H1 (cell line): ENCODE measurements around the gene EHBP1. TPM values are rescaled to one million over a fixed set of nuclear protein-coding genes. Genes with fewer than 3 reads are reported as not detected.

ENCODE experiments used
- CTCF ChIA-PET: fragments of 300-600 bp; sonication (Branson Sonifier 250); formaldehyde crosslinking; loops from one replicate; lab custom pipeline; 2021; ENCODE audit not compliant: partially characterized antibody; lab: Charles Lee
- POLR2A ChIA-PET: fragments of 300-600 bp; sonication (Branson Sonifier 250); formaldehyde crosslinking; loops from one replicate; lab custom pipeline; 2021; ENCODE audit warnings: inconsistent platforms; ENCODE audit not compliant: partially characterized antibody; lab: Charles Lee
- DNase-seq, 2 experiments: peaks; one replicate each; pipeline versions ENCODE4 v3.0.0 to v3.0.0-alpha.2; 2010 to 2022; ENCODE audit warnings: low spot score in 2 of 2, low read depth in 1 of 2, mixed read lengths in 1 of 2
- FAIRE-seq: peaks from 2 replicates; lab custom pipeline; 2011; peaks lifted over from hg19 to GRCh38; lab: Jason Lieb, UNC
- H2AFZ ChIP-seq: 2 replicates; pipeline ENCODE4 v1.8.1; 2012; ENCODE audit warnings: low read length, inconsistent platforms
- H2AK5ac ChIP-seq: 2 replicates; pipeline ENCODE4 v1.6.1; 2013; ENCODE audit warnings: low read depth, low read length
- H2BK120ac ChIP-seq: replicated peaks from 2 replicates; pipeline ENCODE3; 2013; ENCODE audit warnings: low read depth, low read length, inconsistent platforms
- H2BK12ac ChIP-seq: 2 replicates; pipeline ENCODE4 v1.6.1; 2013; ENCODE audit warnings: low read depth, low read length
- H2BK15ac ChIP-seq: 2 replicates; pipeline ENCODE4 v1.6.1; 2013; ENCODE audit warnings: low read length
- H2BK20ac ChIP-seq: 2 replicates; pipeline ENCODE4 v1.6.1; 2013; ENCODE audit warnings: low read length
- H2BK5ac ChIP-seq: 2 replicates; pipeline ENCODE4 v1.6.1; 2013; ENCODE audit warnings: low read depth, low read length
- H3K14ac ChIP-seq: 2 replicates; pipeline ENCODE4 v1.6.1; 2013; ENCODE audit warnings: inconsistent platforms; ENCODE audit not compliant: insufficient read length
- H3K18ac ChIP-seq: 2 replicates; pipeline ENCODE4 v1.6.1; 2013; ENCODE audit warnings: low read length; ENCODE audit errors: extremely low read depth
- H3K23ac ChIP-seq: 2 replicates; pipeline ENCODE4 v1.6.1; 2013; ENCODE audit warnings: inconsistent platforms; ENCODE audit not compliant: insufficient read length
- H3K23me2 ChIP-seq: 2 replicates; pipeline ENCODE4 v1.6.1; 2013; ENCODE audit warnings: low read depth, low read length
- H3K27ac ChIP-seq: 2 replicates; pipeline ENCODE4 v1.6.1; 2011; ENCODE audit warnings: low read depth, low read length, inconsistent platforms
- H3K27me3 ChIP-seq, 4 experiments: replicated peaks in 1 of 4; 1 replicate in 1 of 4; 2 replicates in 3 of 4; pipeline versions ENCODE4 v1.6.1 to v1.8.1; 2011 to 2013; ENCODE audit warnings: low read length in 3 of 4, mild to moderate bottlenecking in 3 of 4, inconsistent platforms in 2 of 4, mixed read lengths in 2 of 4, moderate library complexity in 1 of 4; ENCODE audit not compliant: control insufficient read depth in 3 of 4, insufficient read depth in 3 of 4; ENCODE audit errors: extremely low read depth in 1 of 4
- H3K36me3 ChIP-seq, 4 experiments: 2 replicates each; pipeline versions ENCODE4 v1.6.1 to v1.8.1; 2011 to 2013; ENCODE audit warnings: mild to moderate bottlenecking in 4 of 4, low read length in 3 of 4, moderate library complexity in 2 of 4, control low read depth in 1 of 4, inconsistent platforms in 1 of 4; ENCODE audit not compliant: insufficient read depth in 4 of 4, control insufficient read depth in 2 of 4
- H3K4ac ChIP-seq: replicated peaks from 2 replicates; pipeline ENCODE3; 2013; ENCODE audit warnings: low read length, low read depth, mixed read lengths, inconsistent platforms; ENCODE audit not compliant: insufficient read length
- H3K4me1 ChIP-seq, 4 experiments: replicated peaks in 1 of 4; 1 replicate in 1 of 4; 2 replicates in 3 of 4; pipeline versions ENCODE4 v1.6.1 to v1.8.1; 2011 to 2013; ENCODE audit warnings: low read length in 3 of 4, inconsistent platforms in 2 of 4, mixed read lengths in 1 of 4; ENCODE audit not compliant: insufficient read depth in 4 of 4, control insufficient read depth in 3 of 4
- H3K4me2 ChIP-seq, 2 experiments: 2 replicates each; pipeline versions ENCODE4 v1.6.1 to v1.8.1; 2011 to 2013; ENCODE audit warnings: low read depth in 2 of 2, low read length in 2 of 2, control low read depth in 1 of 2, inconsistent platforms in 1 of 2, mild to moderate bottlenecking in 1 of 2; ENCODE audit not compliant: insufficient read depth in 1 of 2
- H3K4me3 ChIP-seq, 4 experiments: fragments of 200-600, 300-600 bp in 1 of 4; sonication (generic), shearing (Covaris generic), sonication (Bioruptor Twin) in 1 of 4; 2 replicates each; pipeline versions ENCODE4 v1.5.1 to v1.8.1; 2011 to 2016; ENCODE audit warnings: low read length in 4 of 4, low read depth in 3 of 4, control low read depth in 2 of 4, inconsistent platforms in 2 of 4, mild to moderate bottlenecking in 2 of 4, mixed read lengths in 1 of 4, moderate library complexity in 1 of 4; ENCODE audit not compliant: insufficient read depth in 2 of 4; ENCODE audit errors: extremely low read depth in 1 of 4
- H3K56ac ChIP-seq: replicated peaks from 2 replicates; pipeline ENCODE3; 2013; ENCODE audit warnings: low read depth, mild to moderate bottlenecking, mixed read lengths, low read length, inconsistent platforms; ENCODE audit not compliant: insufficient read length
- H3K79me1 ChIP-seq: 2 replicates; pipeline ENCODE4 v1.6.1; 2013; ENCODE audit warnings: low read depth, low read length, control low read depth
- H3K79me2 ChIP-seq, 2 experiments: 2 replicates each; pipeline versions ENCODE4 v1.6.1 to v1.8.1; 2012 to 2013; ENCODE audit warnings: low read length in 2 of 2, mild to moderate bottlenecking in 2 of 2, inconsistent platforms in 1 of 2; ENCODE audit not compliant: insufficient read depth in 2 of 2, control insufficient read depth in 1 of 2
- H3K9ac ChIP-seq, 4 experiments: replicated peaks in 1 of 4; 1 replicate in 1 of 4; 2 replicates in 3 of 4; pipeline versions ENCODE4 v1.6.1 to v1.8.1; 2011 to 2013; ENCODE audit warnings: low read depth in 3 of 4, low read length in 3 of 4, control low read depth in 2 of 4, mild to moderate bottlenecking in 2 of 4, moderate library complexity in 2 of 4, inconsistent platforms in 1 of 4; ENCODE audit errors: extremely low read depth in 1 of 4
- H3K9me3 ChIP-seq, 2 experiments: 2 replicates each; pipeline versions ENCODE4 v1.6.1 to v1.8.1; 2012 to 2013; ENCODE audit warnings: mild to moderate bottlenecking in 2 of 2, moderate library complexity in 2 of 2, control low read depth in 1 of 2, inconsistent platforms in 1 of 2, low read depth in 1 of 2, low read length in 1 of 2, mixed read lengths in 1 of 2; ENCODE audit not compliant: insufficient read depth in 2 of 2
- H4K20me1 ChIP-seq, 2 experiments: replicated peaks in 1 of 2; 2 replicates each; pipeline versions ENCODE3 to v1.8.1; 2011 to 2013; ENCODE audit warnings: inconsistent platforms in 2 of 2, low read length in 2 of 2, mild to moderate bottlenecking in 1 of 2; ENCODE audit not compliant: insufficient read depth in 2 of 2, control insufficient read depth in 1 of 2
- H4K5ac ChIP-seq: 2 replicates; pipeline ENCODE4 v1.6.1; 2013; ENCODE audit warnings: low read length, low read depth, mixed read lengths, inconsistent platforms; ENCODE audit not compliant: insufficient read length
- H4K8ac ChIP-seq: 2 replicates; pipeline ENCODE4 v1.8.0; 2013; ENCODE audit warnings: mild to moderate bottlenecking, moderate library complexity, low read length, inconsistent platforms; ENCODE audit not compliant: insufficient read depth; ENCODE audit errors: extremely low read depth
- H4K91ac ChIP-seq: replicated peaks from 2 replicates; pipeline ENCODE3; 2013; ENCODE audit warnings: low read length, mixed read lengths, inconsistent platforms; ENCODE audit not compliant: insufficient read length
- CHD2 ChIP-seq: IDR thresholded peaks from 2 replicates; pipeline ENCODE4 v1.6.1; 2012; ENCODE audit warnings: low read length, improper control_type of control experiment
- EP300 ChIP-seq, 2 experiments: IDR thresholded peaks; 1 replicate in 1 of 2; 2 replicates in 1 of 2; pipeline ENCODE4 v1.6.1; 2011 to 2012; ENCODE audit warnings: low read depth in 2 of 2, low read length in 2 of 2, mild to moderate bottlenecking in 2 of 2, borderline replicate concordance in 1 of 2, inconsistent platforms in 1 of 2, moderate library complexity in 1 of 2
- HDAC6 ChIP-seq: IDR thresholded peaks from one replicate; pipeline ENCODE4 v1.7.1; 2012; ENCODE audit warnings: low read depth, mild to moderate bottlenecking, inconsistent platforms, low read length, moderate library complexity
- POLR2A ChIP-seq, 2 experiments: IDR thresholded peaks; 1 replicate in 1 of 2; 2 replicates in 1 of 2; pipeline ENCODE4 v1.6.1; 2011; ENCODE audit warnings: low read depth in 2 of 2, low read length in 2 of 2, mild to moderate bottlenecking in 2 of 2; ENCODE audit errors: control extremely low read depth in 1 of 2
- RAD21 ChIP-seq, 2 experiments: IDR thresholded peaks in 1 of 2; conservative IDR thresholded peaks in 1 of 2; 2 replicates each; pipeline ENCODE4 v1.6.1; 2011; ENCODE audit warnings: low read depth in 2 of 2, low read length in 2 of 2, improper control_type of control experiment in 1 of 2, inconsistent platforms in 1 of 2, mild to moderate bottlenecking in 1 of 2, moderate library complexity in 1 of 2
- SIX5 ChIP-seq: IDR thresholded peaks from 2 replicates; pipeline ENCODE4 v1.6.1; 2011; ENCODE audit warnings: mild to moderate bottlenecking, low read depth, low read length
- SRF ChIP-seq: IDR thresholded peaks from 2 replicates; pipeline ENCODE4 v1.6.1; 2011; ENCODE audit warnings: mild to moderate bottlenecking, low read depth, low read length, moderate library complexity
- SUZ12 ChIP-seq: fragments of 200-600 bp; sonication (generic); IDR thresholded peaks from 2 replicates; pipeline ENCODE4 v1.6.1; 2012; ENCODE audit warnings: mild to moderate bottlenecking, inconsistent platforms, low read length, moderate library complexity, mixed read lengths
- TAF7 ChIP-seq: optimal IDR thresholded peaks from 2 replicates; pipeline ENCODE3; 2011; ENCODE audit warnings: low read depth, mild to moderate bottlenecking, inconsistent platforms, low read length, moderate library complexity, borderline replicate concordance
- polyA plus RNA-seq, 7 experiments: library from polyadenylated mRNA; depleted of rRNA in 3 of 7; stranded (reverse) in 5 of 7; unstranded in 2 of 7; fragments of >200 nt in 5 of 7; fragments of 200-250 nt in 2 of 7; gene quantifications; 1 replicate in 5 of 7; 2 replicates in 1 of 7; 4 replicates in 1 of 7; pipeline versions ENCODE4 v1.2.1 to v1.2.3, GENCODE V29; 2011 to 2013; ENCODE audit warnings: missing spikeins in 2 of 7, mixed read lengths in 2 of 7
- total RNA-seq: library from RNA; stranded (reverse); fragmentation: NEBNext Ultra II Directional; extraction: Animal tissue kit (Norgen Biotek cat#: 25700); gene quantifications from 2 replicates; pipeline ENCODE4 v1.2.1, GENCODE V29; 2021

EHBP1 gene
- total and polyA plus RNA-seq, 2 of the 8 experiments (the other 6 are each of a cell fraction or from before 2014, with no cell fraction given), result 12.0 to 64.1 TPM

DNA sequence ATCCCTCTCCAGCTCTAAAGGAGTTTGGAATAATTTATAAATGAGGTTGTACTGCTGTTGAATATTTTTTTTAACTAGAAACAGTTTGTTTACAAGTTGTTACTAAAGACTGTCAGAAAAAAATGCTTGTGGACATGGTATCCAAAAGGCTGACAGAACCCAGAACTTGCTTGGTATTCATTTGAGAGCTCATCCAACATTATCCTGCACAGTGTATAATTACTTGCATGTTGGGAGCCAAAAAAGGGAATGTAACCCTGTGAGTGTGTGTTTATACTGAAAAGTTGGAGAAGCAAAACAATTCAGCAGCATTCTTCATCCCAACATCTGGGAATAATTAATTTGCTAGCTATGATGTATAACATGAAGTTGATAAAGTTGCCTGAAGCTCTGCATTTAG, 42.1 kb upstream of the EHBP1 start:
- Histone ChIP-seq H2AFZ (no peak overlapping the region), H3K27me3 (no peaks in the 10 kb centered on the region), H3K23ac (no peak overlapping the region), H3K27ac (no peak overlapping the region), H3K79me2 (no peaks in the 10 kb centered on the region), H4K20me1 (no peaks in the 10 kb centered on the region), H3K4me1 (peaks cover 0 to 5% (median 4%) of the 10 kb centered on the region in 4 experiments; a peak in 2 of 7 replicates), H4K5ac (no peak overlapping the region), H2BK5ac (no peak overlapping the region), H4K91ac (no peak overlapping the region), H2BK12ac (no peak overlapping the region), H3K36me3 (no peaks in the 10 kb centered on the region), H3K79me1 (no peaks in the 10 kb centered on the region), H3K18ac (no peak overlapping the region), H2AK5ac (no peak overlapping the region), H3K23me2 (no peaks in the 10 kb centered on the region), H4K8ac (no peak overlapping the region), H3K4me2 (no peak overlapping the region), H3K9ac (no peak overlapping the region), H2BK15ac (no peak overlapping the region), H3K14ac (no peak overlapping the region), H3K9me3 (no peaks in the 10 kb centered on the region), H3K4ac (no peak overlapping the region), H3K4me3 (no peak overlapping the region), H2BK20ac (0 out of 2 replicates have a peak overlapping the region, but pooled peaks have one; percentile 6), H3K56ac (no peak overlapping the region), H2BK120ac (no peak overlapping the region)
- TF ChIP-seq POLR2A (IDR thresholded peaks at IDR 0.05; ENCODE audit: control extremely low read depth in 1 of 2, low read depth in 2 of 2, low read length in 2 of 2) (no peak), CHD2 (no peak), SIX5 (no peak), HDAC6 (no peak), SUZ12 (no peak), RAD21 (IDR thresholded peaks at IDR 0.05 in 1 of 2, conservative IDR thresholded peaks at IDR 0.05 in 1 of 2; ENCODE audit: low read depth in 2 of 2, low read length in 2 of 2) (no peak), SRF (no peak), TAF7 (no peak), EP300 (IDR thresholded peaks at IDR 0.05; ENCODE audit: borderline replicate concordance in 1 of 2, low read depth in 2 of 2, low read length in 2 of 2) (no peak)
- CTCF ChIA-PET, result interaction anchor here (0.8 to 1.5 kb wide), 3 partner anchors 12 to 191 kb away, joined by 3 to 4 read pairs (median 3); no protein-coding TSS in a partner anchor
- DNase-seq (no peak), FAIRE-seq (peak; percentile 24)
- POLR2A ChIA-PET, result interaction anchor here (0.6 kb wide), 1 partner anchor 347 kb away, joined by 3 read pairs; no protein-coding TSS in a partner anchor
